T47D (cell line): ENCODE results near the gene FAM76A.

Source experiments
- DNase-seq, 2 experiments: peaks; one replicate each; pipeline versions ENCODE4 v3.0.0 to v3.0.0-alpha.2; 2011 to 2012; ENCODE audit warnings: low read depth in 1 of 2, low spot score in 1 of 2
- JUND ChIP-seq: IDR thresholded peaks from 2 replicates; pipeline ENCODE4 v1.6.1; 2012; ENCODE audit warnings: low read depth
- in situ Hi-C: cut with HindIII; loops from 2 replicates; pipeline ENCODE4 v1.10.0; 2016; ENCODE audit warnings: low sequenced_read_pairs, low pct_unique_long_range_greater_than_20kb

FAM76A gene

DNA sequence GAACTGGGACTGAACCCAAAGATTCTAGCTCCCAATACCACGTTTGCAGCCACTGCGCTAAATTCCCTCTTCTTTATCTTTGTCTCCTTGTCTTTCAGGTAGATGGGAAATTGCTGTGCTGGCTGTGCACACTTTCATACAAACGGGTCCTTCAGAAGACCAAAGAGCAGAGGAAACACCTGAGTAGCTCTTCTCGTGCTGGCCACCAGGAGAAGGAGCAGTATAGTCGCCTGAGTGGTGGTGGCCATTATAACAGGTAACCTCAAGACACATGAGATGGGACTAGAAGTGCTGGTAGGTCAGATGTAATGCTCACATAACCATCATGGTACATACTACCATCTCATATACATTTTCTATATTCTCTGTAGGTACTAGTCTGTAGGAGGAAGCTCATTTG is 18.8 kb downstream of the FAM76A start:
- no peak for TF ChIP-seq JUND
- in situ Hi-C loops = no loop called here
- no peak for DNase-seq

DNA sequence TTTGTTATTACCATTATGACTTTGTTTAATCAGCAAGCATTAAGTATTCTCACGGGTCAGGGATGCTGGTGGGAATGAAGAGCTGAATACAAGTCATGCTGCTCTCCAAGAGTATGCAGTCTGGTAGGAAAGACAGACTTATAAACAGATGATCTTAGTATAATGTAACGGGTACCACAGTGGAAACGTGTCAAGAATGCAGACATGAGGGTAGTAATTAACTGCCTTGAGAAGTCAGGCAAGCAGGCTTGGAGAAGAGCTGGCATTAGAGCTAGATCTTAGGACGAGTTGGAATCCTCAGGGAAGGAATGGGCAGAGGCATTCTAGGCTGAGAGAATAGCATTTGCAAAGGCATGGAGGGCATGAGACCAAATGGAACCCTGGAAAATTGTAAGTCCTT is 19.7 kb downstream of the FAM76A start:
- TF ChIP-seq JUND = no peak
- no peak for DNase-seq
- in situ Hi-C loops = no loop called here

DNA sequence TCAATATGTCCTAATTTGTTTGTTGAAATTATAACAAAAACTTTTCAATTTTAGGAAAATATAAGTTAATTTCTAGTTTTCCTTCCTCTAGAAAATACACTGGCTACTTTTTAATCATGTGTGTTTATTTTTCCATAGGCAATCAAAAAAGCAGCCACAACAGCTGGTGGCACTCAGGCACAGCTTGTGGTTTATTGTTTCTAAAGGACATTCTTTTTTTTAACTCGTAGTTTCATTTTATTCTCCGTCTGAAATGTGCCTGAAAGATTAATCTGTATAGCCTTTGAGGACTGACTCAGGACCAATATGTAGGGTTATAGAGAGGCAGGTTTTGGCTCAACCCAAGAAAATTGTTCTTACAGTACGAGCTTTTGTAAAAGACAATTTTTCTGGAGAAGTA is 26.6 kb downstream of the FAM76A start:
- DNase-seq = no peak
- in situ Hi-C loops = no loop called here
- no peak for TF ChIP-seq JUND

DNA sequence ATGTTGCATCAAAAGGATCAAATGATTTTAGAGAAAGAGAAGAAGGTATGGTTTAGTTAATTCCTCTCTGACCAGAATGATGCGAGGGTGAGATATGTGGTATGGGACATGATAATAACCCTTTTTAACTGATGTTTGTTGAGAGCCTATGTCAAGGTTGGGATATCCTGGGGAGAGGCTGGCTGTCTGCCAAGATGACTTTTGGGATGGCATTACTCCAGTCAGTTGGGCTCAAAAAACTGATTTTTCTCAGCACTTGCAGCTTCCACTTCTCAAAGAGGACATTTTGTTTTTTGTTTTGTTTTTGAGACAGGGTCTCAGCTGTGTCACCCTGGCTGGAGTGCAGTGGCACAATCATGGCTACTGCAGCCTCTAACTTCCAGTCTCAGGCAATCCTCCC is 29.5 kb downstream of the FAM76A start:
- DNase-seq = no peak
- in situ Hi-C loops = no loop called here
- TF ChIP-seq JUND = no peak

GRCh38 chr1:27755865-27756264 is 30.1 kb downstream of the FAM76A start:
- in situ Hi-C loops = no loop called here
- no peak for DNase-seq

GRCh38 chr1:27759236-27759635 is 33.5 kb downstream of the FAM76A start:
- TF ChIP-seq JUND = no peak
- in situ Hi-C loops = no loop called here

More at GRCh38 chr1:27755865-27756264, 30.1 kb downstream of the FAM76A start:
- TF ChIP-seq JUND = no peak

GRCh38 chr1:27760426-27760825 is 34.7 kb downstream of the FAM76A start:
- peak in 1 of 2 experiments; percentile 1 for DNase-seq
- in situ Hi-C loops = no loop called here
- no peak for TF ChIP-seq JUND

More at GRCh38 chr1:27759236-27759635, 33.5 kb downstream of the FAM76A start:
- DNase-seq = no peak

GRCh38 chr1:27762033-27762432 is 36.3 kb downstream of the FAM76A start:
- no peak for DNase-seq
- no peak for TF ChIP-seq JUND
- in situ Hi-C loops = no loop called here

DNA sequence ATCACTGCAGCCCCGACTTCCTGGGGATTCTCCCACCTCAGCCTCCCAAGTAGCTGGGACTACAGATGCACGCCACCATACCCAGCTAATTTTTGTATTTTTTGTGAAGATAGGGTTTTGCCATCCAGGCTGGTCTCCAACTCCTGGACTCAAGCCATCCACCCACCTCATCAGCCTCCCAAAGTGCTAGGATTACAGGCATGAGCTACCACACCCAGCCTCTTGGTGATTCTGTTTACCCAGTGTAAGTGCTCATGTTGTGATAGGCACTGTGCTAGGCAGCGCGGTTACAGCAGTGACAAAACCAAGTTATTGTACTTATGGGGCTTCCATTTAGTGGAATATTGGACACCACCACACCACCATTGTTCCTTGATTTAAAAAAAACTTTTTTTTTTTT is 37.6 kb downstream of the FAM76A start:
- in situ Hi-C loops = no loop called here
- DNase-seq = no peak
- no peak for TF ChIP-seq JUND

DNA sequence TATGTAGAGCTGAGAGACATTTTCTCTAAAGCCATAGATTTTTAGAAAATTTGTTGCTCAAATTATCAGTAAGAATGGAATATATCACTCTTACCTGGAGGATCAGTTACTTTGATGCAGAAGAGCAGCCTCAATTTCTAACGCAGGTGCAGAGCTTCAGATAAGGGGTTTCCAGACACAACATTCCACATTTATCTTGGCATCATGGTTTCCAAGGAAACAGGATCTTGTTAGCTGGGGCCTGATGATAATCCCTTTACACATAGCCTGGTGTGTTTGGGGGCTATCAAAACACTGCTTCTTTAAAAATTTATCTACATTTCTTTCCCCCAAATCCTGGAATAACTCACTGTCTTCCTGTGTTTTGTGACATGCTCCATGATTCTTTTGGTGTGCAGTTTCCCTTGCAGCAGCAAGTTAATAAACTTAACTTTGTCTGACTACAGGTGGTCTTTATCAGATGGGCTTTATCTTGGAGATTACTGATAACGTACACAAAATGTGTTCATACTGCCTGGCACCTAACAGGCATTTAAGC is 44.6 kb downstream of the FAM76A start:
- TF ChIP-seq JUND = no peak
- in situ Hi-C loops = no loop called here
- DNase-seq = no peak

DNA sequence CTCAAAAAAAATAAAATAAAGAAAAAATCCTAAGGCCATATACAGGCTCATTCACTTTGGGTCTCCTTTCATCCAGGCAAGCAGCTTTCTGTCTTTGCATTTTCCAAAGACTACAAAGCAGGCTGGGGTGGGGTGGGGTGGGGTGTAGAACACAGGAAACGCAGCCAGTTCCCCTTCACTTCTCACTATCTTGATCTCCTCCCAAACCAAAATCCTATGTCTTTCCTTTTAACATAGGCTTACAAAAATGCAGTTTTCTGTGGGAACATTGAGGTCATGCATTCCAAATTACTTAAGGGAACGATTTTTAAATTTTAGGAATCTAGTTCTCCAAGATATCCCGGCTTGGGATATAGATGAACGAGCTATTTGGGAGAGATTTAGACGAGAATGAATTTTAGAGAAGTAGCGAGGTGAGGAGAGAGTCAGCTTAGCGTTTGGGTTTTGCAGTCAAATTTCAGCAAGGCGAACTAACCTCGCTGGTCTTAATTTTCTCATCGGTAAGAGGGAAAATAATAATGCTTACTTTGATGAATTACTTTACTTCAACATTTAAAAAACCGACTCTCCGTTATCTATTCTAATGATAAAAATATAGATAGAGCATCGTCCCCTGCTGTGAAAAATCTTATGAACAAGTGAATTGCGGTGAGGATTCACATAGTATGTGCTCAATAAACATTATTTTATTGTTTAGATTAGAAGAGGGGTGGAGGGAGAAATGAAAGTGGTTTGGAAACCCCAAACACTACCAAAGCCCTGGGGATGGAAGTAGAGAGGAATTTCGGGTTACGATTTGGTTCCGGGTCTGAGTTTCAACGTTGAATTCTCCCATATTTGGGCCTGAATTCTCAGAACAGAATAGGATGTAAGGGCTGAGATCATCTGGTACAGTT is 46.5 kb downstream of the FAM76A start:
- no peak for TF ChIP-seq JUND
- in situ Hi-C loops = no loop called here

GRCh38 chr1:27772932-27773825 is 47.4 kb downstream of the FAM76A start, which contains the start of gene STX12:
STX12 (plus strand) TSS chr1:27773219; CDS start chr1:27773308, 89 bp downstream.
- in situ Hi-C loops = no loop called here
- DNase-seq = peak; percentile 86 to 98
- TF ChIP-seq JUND = no peak

More for the DNA sequence above, 46.5 kb downstream of the FAM76A start:
- no peak for DNase-seq

DNA sequence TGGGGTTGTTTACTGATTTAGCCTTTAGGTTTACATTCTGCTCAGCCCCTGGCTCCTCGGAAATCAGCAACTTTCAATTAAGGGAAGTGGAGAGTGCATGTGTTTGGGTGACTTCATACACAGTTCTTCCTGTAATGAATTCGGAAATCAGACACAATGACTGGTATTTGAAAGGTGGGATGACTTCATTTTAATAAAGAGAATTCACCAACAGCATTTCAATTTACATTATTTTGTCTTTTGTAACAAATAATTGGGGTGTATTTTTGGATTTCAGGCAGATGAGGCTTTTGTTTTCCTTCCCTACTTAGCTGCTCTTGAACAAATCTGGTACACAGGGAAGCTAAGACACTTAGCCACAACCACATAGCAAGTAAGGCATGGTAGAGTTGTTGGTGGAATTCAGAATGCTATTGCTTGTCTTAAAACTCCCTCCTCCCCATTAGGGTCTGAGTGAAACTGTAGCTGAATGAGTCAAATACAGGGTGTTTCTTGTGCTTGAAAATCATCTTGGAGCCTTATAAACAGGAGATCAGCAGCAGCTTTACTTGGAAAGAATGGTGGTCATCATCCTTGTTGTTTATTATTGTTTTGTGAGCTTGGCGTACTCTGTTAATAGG is 48.2 kb downstream of the FAM76A start:
- in situ Hi-C loops = no loop called here
- TF ChIP-seq JUND = no peak
- DNase-seq = peak in 1 of 2 experiments; percentile 1
